ENCODE measurements around the gene OBI1.

GRCh38 chr13:78649997-78650716, 8.8 kb downstream of the OBI1 start:
- no peak for TF ChIP-seq CREB1 (IDR thresholded peaks at IDR 0.05; ENCODE audit: low read depth)
- no peak for TF ChIP-seq BRCA1 (IDR thresholded peaks at IDR 0.05; ENCODE audit: low read depth, low read length)
- TF ChIP-seq CEBPB (IDR thresholded peaks at IDR 0.05; ENCODE audit: borderline replicate concordance in 1 of 2, low read depth in 2 of 2, low read length in 2 of 2) = no peak
- TF ChIP-seq POLR2A (IDR thresholded peaks at IDR 0.05; ENCODE audit: low read depth, low read length) = no peak
- TF ChIP-seq, protein P1, sequence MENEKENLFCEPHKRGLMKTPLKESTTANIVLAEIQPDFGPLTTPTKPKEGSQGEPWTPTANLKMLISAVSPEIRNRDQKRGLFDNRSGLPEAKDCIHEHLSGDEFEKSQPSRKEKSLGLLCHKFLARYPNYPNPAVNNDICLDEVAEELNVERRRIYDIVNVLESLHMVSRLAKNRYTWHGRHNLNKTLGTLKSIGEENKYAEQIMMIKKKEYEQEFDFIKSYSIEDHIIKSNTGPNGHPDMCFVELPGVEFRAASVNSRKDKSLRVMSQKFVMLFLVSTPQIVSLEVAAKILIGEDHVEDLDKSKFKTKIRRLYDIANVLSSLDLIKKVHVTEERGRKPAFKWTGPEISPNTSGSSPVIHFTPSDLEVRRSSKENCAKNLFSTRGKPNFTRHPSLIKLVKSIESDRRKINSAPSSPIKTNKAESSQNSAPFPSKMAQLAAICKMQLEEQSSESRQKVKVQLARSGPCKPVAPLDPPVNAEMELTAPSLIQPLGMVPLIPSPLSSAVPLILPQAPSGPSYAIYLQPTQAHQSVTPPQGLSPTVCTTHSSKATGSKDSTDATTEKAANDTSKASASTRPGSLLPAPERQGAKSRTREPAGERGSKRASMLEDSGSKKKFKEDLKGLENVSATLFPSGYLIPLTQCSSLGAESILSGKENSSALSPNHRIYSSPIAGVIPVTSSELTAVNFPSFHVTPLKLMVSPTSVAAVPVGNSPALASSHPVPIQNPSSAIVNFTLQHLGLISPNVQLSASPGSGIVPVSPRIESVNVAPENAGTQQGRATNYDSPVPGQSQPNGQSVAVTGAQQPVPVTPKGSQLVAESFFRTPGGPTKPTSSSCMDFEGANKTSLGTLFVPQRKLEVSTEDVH (IDR thresholded peaks at IDR 0.05; ENCODE audit: low read depth, partially characterized antibody) = no peak
- TF ChIP-seq REST (IDR thresholded peaks at IDR 0.05; ENCODE audit: low read depth, low read length) = no peak
- TF ChIP-seq, protein P2, sequence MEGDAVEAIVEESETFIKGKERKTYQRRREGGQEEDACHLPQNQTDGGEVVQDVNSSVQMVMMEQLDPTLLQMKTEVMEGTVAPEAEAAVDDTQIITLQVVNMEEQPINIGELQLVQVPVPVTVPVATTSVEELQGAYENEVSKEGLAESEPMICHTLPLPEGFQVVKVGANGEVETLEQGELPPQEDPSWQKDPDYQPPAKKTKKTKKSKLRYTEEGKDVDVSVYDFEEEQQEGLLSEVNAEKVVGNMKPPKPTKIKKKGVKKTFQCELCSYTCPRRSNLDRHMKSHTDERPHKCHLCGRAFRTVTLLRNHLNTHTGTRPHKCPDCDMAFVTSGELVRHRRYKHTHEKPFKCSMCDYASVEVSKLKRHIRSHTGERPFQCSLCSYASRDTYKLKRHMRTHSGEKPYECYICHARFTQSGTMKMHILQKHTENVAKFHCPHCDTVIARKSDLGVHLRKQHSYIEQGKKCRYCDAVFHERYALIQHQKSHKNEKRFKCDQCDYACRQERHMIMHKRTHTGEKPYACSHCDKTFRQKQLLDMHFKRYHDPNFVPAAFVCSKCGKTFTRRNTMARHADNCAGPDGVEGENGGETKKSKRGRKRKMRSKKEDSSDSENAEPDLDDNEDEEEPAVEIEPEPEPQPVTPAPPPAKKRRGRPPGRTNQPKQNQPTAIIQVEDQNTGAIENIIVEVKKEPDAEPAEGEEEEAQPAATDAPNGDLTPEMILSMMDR (IDR thresholded peaks at IDR 0.05 in 2 of 3, conservative IDR thresholded peaks at IDR 0.05 in 1 of 3; ENCODE audit: control insufficient read depth in 2 of 3, extremely low read depth in 1 of 3, insufficient read depth in 1 of 3, low read depth in 3 of 3, low read length in 3 of 3) = no peak
- TF ChIP-seq RFX5 (IDR thresholded peaks at IDR 0.05; ENCODE audit: low read depth, low read length) = no peak
